A549 (cell line): ENCODE measurements around the gene KCNK16.

Source experiments
- ATOH8 ChIP-seq: fragments of 250-450 bp; sonication (Bioruptor Pico); IDR thresholded peaks from 2 replicates; pipeline ENCODE4 v1.5.0; 2020; ENCODE audit warnings: low read depth, mild to moderate bottlenecking, moderate library complexity
- CHD4 ChIP-seq: fragments of 200-600 bp; sonication (generic); IDR thresholded peaks from 2 replicates; pipeline ENCODE4 v1.6.1; 2016; ENCODE audit warnings: antibody characterized with exemption, mild to moderate bottlenecking, borderline replicate concordance
- EHMT2 ChIP-seq: fragments of 200-600 bp; sonication (generic); IDR thresholded peaks from 2 replicates; pipeline ENCODE4 v1.6.1; 2016; ENCODE audit warnings: antibody characterized with exemption, low read depth, mild to moderate bottlenecking, moderate library complexity
- HDAC2 ChIP-seq: fragments of 200-600 bp; sonication (generic); IDR thresholded peaks from 2 replicates; pipeline ENCODE4 v1.6.1; 2016
- HEYL ChIP-seq: fragments of 250-450 bp; sonication (Bioruptor Pico); IDR thresholded peaks from 2 replicates; pipeline ENCODE4 v1.8.0; 2021; ENCODE audit warnings: mild to moderate bottlenecking, moderate library complexity
- RAD21 ChIP-seq, 2 experiments: fragments of >200 bp in 1 of 2; sonication (Bioruptor Twin) in 1 of 2; formaldehyde crosslinking in 1 of 2; IDR thresholded peaks in 1 of 2; conservative IDR thresholded peaks in 1 of 2; 2 replicates in 1 of 2; 3 replicates in 1 of 2; pipeline ENCODE4 v1.6.1; 2012 to 2018; ENCODE audit warnings: inconsistent platforms in 1 of 2
- RCOR1 ChIP-seq: fragments of 150-350 bp; IDR thresholded peaks from 2 replicates; pipeline ENCODE4 v1.6.1; 2014; ENCODE audit warnings: antibody characterized with exemption, low read length, low read depth
- USF2 ChIP-seq: fragments of 450-650 bp; IDR thresholded peaks from 2 replicates; pipeline ENCODE4 v1.6.1; 2014; ENCODE audit warnings: antibody characterized with exemption
- TF ChIP-seq, protein P1 (sequence below): fragments of 150-350 bp; IDR thresholded peaks from 2 replicates; pipeline ENCODE4 v1.6.1; 2014; ENCODE audit warnings: low read depth, mild to moderate bottlenecking, low read length
- TF ChIP-seq, protein P2 (sequence below): fragments of 200-600 bp; sonication (generic); IDR thresholded peaks from 2 replicates; pipeline ENCODE4 v1.6.1; 2016; ENCODE audit warnings: antibody characterized with exemption, mild to moderate bottlenecking, moderate library complexity
- TF ChIP-seq, protein P3 (sequence below): fragments of >200 bp; sonication (Bioruptor Twin); formaldehyde crosslinking; IDR thresholded peaks from 3 replicates; pipeline ENCODE4 v1.5.1; 2016

- TF ChIP-seq, protein P1, sequence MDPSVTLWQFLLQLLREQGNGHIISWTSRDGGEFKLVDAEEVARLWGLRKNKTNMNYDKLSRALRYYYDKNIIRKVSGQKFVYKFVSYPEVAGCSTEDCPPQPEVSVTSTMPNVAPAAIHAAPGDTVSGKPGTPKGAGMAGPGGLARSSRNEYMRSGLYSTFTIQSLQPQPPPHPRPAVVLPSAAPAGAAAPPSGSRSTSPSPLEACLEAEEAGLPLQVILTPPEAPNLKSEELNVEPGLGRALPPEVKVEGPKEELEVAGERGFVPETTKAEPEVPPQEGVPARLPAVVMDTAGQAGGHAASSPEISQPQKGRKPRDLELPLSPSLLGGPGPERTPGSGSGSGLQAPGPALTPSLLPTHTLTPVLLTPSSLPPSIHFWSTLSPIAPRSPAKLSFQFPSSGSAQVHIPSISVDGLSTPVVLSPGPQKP, result no peak
- TF ChIP-seq, protein P2, sequence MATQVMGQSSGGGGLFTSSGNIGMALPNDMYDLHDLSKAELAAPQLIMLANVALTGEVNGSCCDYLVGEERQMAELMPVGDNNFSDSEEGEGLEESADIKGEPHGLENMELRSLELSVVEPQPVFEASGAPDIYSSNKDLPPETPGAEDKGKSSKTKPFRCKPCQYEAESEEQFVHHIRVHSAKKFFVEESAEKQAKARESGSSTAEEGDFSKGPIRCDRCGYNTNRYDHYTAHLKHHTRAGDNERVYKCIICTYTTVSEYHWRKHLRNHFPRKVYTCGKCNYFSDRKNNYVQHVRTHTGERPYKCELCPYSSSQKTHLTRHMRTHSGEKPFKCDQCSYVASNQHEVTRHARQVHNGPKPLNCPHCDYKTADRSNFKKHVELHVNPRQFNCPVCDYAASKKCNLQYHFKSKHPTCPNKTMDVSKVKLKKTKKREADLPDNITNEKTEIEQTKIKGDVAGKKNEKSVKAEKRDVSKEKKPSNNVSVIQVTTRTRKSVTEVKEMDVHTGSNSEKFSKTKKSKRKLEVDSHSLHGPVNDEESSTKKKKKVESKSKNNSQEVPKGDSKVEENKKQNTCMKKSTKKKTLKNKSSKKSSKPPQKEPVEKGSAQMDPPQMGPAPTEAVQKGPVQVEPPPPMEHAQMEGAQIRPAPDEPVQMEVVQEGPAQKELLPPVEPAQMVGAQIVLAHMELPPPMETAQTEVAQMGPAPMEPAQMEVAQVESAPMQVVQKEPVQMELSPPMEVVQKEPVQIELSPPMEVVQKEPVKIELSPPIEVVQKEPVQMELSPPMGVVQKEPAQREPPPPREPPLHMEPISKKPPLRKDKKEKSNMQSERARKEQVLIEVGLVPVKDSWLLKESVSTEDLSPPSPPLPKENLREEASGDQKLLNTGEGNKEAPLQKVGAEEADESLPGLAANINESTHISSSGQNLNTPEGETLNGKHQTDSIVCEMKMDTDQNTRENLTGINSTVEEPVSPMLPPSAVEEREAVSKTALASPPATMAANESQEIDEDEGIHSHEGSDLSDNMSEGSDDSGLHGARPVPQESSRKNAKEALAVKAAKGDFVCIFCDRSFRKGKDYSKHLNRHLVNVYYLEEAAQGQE, result no peak
- TF ChIP-seq USF2 (no peak), RAD21 (conservative IDR thresholded peaks at IDR 0.05 in 1 of 2, IDR thresholded peaks at IDR 0.05 in 1 of 2) (no peak), EHMT2 (no peak), RCOR1 (no peak), ATOH8 (no peak), CHD4 (no peak), HEYL (CRISPR knock-in tag) (no peak), HDAC2 (no peak)
- TF ChIP-seq, protein P3, sequence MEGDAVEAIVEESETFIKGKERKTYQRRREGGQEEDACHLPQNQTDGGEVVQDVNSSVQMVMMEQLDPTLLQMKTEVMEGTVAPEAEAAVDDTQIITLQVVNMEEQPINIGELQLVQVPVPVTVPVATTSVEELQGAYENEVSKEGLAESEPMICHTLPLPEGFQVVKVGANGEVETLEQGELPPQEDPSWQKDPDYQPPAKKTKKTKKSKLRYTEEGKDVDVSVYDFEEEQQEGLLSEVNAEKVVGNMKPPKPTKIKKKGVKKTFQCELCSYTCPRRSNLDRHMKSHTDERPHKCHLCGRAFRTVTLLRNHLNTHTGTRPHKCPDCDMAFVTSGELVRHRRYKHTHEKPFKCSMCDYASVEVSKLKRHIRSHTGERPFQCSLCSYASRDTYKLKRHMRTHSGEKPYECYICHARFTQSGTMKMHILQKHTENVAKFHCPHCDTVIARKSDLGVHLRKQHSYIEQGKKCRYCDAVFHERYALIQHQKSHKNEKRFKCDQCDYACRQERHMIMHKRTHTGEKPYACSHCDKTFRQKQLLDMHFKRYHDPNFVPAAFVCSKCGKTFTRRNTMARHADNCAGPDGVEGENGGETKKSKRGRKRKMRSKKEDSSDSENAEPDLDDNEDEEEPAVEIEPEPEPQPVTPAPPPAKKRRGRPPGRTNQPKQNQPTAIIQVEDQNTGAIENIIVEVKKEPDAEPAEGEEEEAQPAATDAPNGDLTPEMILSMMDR, result no peak
These were observed 22.3 kb upstream of the KCNK16 start for GRCh38 chr6:39344821-39345280.
